ENCODE results near the gene TMEM135. TPM values are rescaled to one million over a fixed set of nuclear protein-coding genes. Genes with fewer than 3 reads are reported as not detected.

The TMEM135 gene
- total RNA-seq, 2 experiments from 2014 or later = 14.1 to 15.6 TPM

DNA sequence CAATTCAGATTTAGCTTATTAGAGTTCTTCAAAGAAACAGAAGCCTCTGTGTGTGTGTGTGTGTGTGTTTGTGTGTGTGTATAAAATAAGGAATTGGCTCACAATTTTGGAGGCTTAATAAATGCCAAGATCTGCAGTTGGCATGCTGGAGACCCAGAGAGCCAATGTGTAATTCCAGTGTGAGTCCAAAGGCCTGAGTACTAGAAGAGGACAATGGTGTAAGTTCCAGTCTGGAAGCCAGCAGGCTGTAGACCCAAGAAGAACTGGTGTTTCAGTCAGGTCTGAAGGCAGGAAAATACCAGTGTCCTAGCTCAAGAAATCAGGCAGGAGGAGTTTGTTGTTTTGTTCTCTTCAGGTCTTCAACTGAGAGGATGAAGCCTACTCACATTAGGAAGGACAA is 20.0 kb downstream of the TMEM135 start:
- CTCF ChIA-PET = no interaction called here
- Mint-ChIP-seq H3K4me1 (ENCODE audit: low read depth) (peaks cover 10% of the 10 kb centered on the region), H3K4me3 (no peak overlapping the region), H3K27me3 (no peaks in the 10 kb centered on the region), H3K27ac (no peak overlapping the region), H3K36me3 (ENCODE audit: low read depth) (peaks cover 4% of the 10 kb centered on the region), H3K9me3 (no peaks in the 10 kb centered on the region)
- Histone ChIP-seq H3K27me3 (ENCODE audit: control insufficient read depth in 1 of 2, insufficient read depth in 2 of 2, low read length in 2 of 2) (no peaks in the 10 kb centered on the region), H3K4me3 (ENCODE audit: low read length) (no peak overlapping the region), H3K9me3 (ENCODE audit: control insufficient read depth in 1 of 2, insufficient read depth in 1 of 2, low read length in 2 of 2) (no peaks in the 10 kb centered on the region), H3K27ac (ENCODE audit: low read depth in 1 of 2, low read length in 2 of 2) (no peak overlapping the region), H3K36me3 (ENCODE audit: insufficient read depth, low read length) (no peaks in the 10 kb centered on the region), H3K4me1 (ENCODE audit: insufficient read depth, low read length) (no peaks in the 10 kb centered on the region)
- DNase-seq = no peak
- TF ChIP-seq CTCF (IDR thresholded peaks at IDR 0.05) = no peak
- POLR2A ChIA-PET = interaction anchor here (0.7 kb wide), 1 partner anchor 77 kb away, joined by 5 read pairs; no protein-coding TSS in a partner anchor
- no peak for ATAC-seq (ENCODE audit: poor library complexity)
- intact Hi-C loops (cut with DNase I, micrococcal nuclease) = no loop called here

GRCh38 chr11:87059596-87060390 is 22.1 kb downstream of the TMEM135 start:
- no peak overlapping the region for H3K27ac Mint-ChIP-seq
- POLR2A ChIA-PET = no interaction called here

DNA sequence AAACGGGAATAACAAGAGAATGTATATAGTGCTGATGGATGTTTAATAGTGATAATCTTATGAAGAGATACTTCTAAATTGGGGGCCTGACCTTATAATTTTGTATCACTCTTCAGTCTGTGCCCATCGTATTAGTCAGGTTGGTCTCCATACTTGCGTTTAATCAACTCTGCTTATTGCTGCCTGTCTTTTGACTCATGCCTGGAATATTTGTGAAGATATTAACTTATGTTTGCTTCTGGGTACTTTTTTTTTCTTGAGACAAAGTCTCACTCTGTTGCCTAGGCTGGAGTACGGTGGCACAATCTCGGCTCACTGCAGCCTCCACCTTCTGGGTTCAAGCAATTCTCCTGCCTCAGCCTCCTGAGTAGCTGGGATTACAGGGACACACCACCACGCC is 24.0 kb downstream of the TMEM135 start:
- intact Hi-C loops (cut with DNase I, micrococcal nuclease) = no loop called here
- H3K27ac Mint-ChIP-seq = no peak overlapping the region
- H3K4me3 Mint-ChIP-seq = no peak overlapping the region
- no peaks in the 10 kb centered on the region for H3K27me3 Mint-ChIP-seq
- Histone ChIP-seq H3K4me1 (ENCODE audit: insufficient read depth, low read length) (no peaks in the 10 kb centered on the region), H3K27ac (ENCODE audit: low read depth in 1 of 2, low read length in 2 of 2) (no peak overlapping the region), H3K4me3 (ENCODE audit: low read length) (no peak overlapping the region), H3K36me3 (ENCODE audit: insufficient read depth, low read length) (no peaks in the 10 kb centered on the region), H3K9me3 (ENCODE audit: control insufficient read depth in 1 of 2, insufficient read depth in 1 of 2, low read length in 2 of 2) (no peaks in the 10 kb centered on the region), H3K27me3 (ENCODE audit: control insufficient read depth in 1 of 2, insufficient read depth in 2 of 2, low read length in 2 of 2) (no peaks in the 10 kb centered on the region)
- ChIA-PET POLR2A (no interaction called here), CTCF (no interaction called here)
- H3K9me3 Mint-ChIP-seq = no peaks in the 10 kb centered on the region
- peaks cover 24% of the 10 kb centered on the region for H3K4me1 Mint-ChIP-seq (ENCODE audit: low read depth)
- TF ChIP-seq CTCF (IDR thresholded peaks at IDR 0.05) = no peak
- peaks cover 4% of the 10 kb centered on the region for H3K36me3 Mint-ChIP-seq (ENCODE audit: low read depth)
- ATAC-seq (ENCODE audit: poor library complexity) (no peak), DNase-seq (no peak)

More at GRCh38 chr11:87059596-87060390, 22.1 kb downstream of the TMEM135 start:
- Mint-ChIP-seq H3K36me3 (ENCODE audit: low read depth) (peaks cover 4% of the 10 kb centered on the region), H3K27me3 (no peaks in the 10 kb centered on the region), H3K4me1 (ENCODE audit: low read depth) (peaks cover 17% of the 10 kb centered on the region), H3K9me3 (no peaks in the 10 kb centered on the region), H3K4me3 (no peak overlapping the region)
- intact Hi-C loops (cut with DNase I, micrococcal nuclease) = no loop called here
- Histone ChIP-seq H3K9me3 (ENCODE audit: control insufficient read depth in 1 of 2, insufficient read depth in 1 of 2, low read length in 2 of 2) (no peaks in the 10 kb centered on the region), H3K27me3 (ENCODE audit: control insufficient read depth in 1 of 2, insufficient read depth in 2 of 2, low read length in 2 of 2) (no peaks in the 10 kb centered on the region), H3K27ac (ENCODE audit: low read depth in 1 of 2, low read length in 2 of 2) (no peak overlapping the region), H3K4me1 (ENCODE audit: insufficient read depth, low read length) (no peaks in the 10 kb centered on the region), H3K36me3 (ENCODE audit: insufficient read depth, low read length) (no peaks in the 10 kb centered on the region), H3K4me3 (ENCODE audit: low read length) (no peak overlapping the region)
- ATAC-seq (ENCODE audit: poor library complexity) (no peak), DNase-seq (no peak)
- CTCF ChIA-PET = no interaction called here
- no peak for TF ChIP-seq CTCF (IDR thresholded peaks at IDR 0.05)
